A673 (cell line): ENCODE data around the gene KCNK18.

Experiments
- EZH2 ChIP-seq: fragments of 200-600 bp; sonication (generic); IDR thresholded peaks from 2 replicates; pipeline ENCODE4 v1.6.1; 2017; ENCODE audit warnings: borderline replicate concordance, low read depth, mild to moderate bottlenecking, mixed read lengths, antibody characterized with exemption, low read length; ENCODE audit not compliant: poor library complexity, severe bottlenecking
- TF ChIP-seq, protein P1 (sequence below): fragments of 300-800, 200-600 bp; sonication (generic); conservative IDR thresholded peaks from 2 replicates; pipeline ENCODE4 v1.5.1; 2017; ENCODE audit warnings: low read depth, mild to moderate bottlenecking, antibody characterized with exemption, low read length, moderate library complexity, mixed read lengths

DNA sequence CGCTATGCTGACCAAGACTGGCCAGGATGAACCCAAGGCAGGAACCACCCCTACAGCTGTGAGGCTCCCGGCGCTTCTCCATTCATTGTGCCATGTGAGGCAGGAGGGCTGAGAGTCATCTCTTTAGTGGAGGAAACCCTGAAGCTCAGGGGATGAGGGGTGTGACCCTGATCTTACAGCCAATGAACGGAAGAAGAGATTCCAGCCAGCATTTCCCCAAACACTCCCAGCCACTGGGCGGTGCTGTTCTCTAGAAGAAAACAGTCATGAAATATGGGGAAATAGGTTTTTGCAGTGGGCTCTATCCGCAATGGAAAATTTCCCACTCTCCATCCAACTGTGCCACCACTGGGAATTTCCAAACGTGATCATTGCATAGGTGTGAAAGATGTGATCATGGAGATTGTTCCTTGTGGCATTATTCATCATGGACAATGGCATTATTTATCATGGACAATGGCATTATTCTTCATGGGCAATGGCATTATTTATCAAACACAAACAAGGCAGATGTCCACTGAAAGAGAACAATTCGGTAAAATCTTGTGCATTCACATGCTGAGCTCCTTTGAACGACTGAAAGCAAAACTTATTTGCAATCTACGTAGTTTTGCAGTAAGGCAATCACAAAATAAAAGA lies 29.6 kb downstream of the KCNK18 start:
- TF ChIP-seq, protein P1, sequence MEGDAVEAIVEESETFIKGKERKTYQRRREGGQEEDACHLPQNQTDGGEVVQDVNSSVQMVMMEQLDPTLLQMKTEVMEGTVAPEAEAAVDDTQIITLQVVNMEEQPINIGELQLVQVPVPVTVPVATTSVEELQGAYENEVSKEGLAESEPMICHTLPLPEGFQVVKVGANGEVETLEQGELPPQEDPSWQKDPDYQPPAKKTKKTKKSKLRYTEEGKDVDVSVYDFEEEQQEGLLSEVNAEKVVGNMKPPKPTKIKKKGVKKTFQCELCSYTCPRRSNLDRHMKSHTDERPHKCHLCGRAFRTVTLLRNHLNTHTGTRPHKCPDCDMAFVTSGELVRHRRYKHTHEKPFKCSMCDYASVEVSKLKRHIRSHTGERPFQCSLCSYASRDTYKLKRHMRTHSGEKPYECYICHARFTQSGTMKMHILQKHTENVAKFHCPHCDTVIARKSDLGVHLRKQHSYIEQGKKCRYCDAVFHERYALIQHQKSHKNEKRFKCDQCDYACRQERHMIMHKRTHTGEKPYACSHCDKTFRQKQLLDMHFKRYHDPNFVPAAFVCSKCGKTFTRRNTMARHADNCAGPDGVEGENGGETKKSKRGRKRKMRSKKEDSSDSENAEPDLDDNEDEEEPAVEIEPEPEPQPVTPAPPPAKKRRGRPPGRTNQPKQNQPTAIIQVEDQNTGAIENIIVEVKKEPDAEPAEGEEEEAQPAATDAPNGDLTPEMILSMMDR: peak; percentile 74
- no peak for TF ChIP-seq EZH2
